Activated T-cell treated with anti-CD3 and anti-CD28 coated beads, Interleukin-2, amount 50 U/mL, for 72 hours (primary cell): Measurements from ENCODE around the gene RYR1. TPM values are rescaled to one million over a fixed set of nuclear protein-coding genes. Genes with fewer than 3 reads are reported as not detected.
A peak's percentile ranks its signal among the peaks of the same experiment; 100 is the strongest.
"Not testable (repeated sequence)": the region's sequence is repeated elsewhere in the genome, so short reads cannot be mapped to it uniquely, and the experiment has no call there.

Experiments
- ATAC-seq, 2 donors: fragments of 150-1000 bp; cut with Tn5 transposase; replicated peaks in 1 of 2; 2 replicates each; pipeline ENCODE4 v1.10.0; 2021; ENCODE audit warnings: moderate library complexity in 2 of 2, mild to moderate bottlenecking in 1 of 2
- DNase-seq, 2 donors: peaks; one replicate each; pipeline ENCODE4 v3.0.0; 2021 to 2022; ENCODE audit warnings: mixed read lengths in 1 of 2
- H3K27ac Mint-ChIP-seq: one replicate; pipeline ENCODE4 v1.8.0; 2022; ENCODE audit warnings: mild to moderate bottlenecking, moderate library complexity, mixed read lengths
- H3K27me3 Mint-ChIP-seq: one replicate; pipeline ENCODE4 v1.8.0; 2022; ENCODE audit warnings: low read depth, mixed read lengths
- H3K36me3 Mint-ChIP-seq, 2 donors: one replicate each; pipeline ENCODE4 v1.8.0; 2022; ENCODE audit warnings: mixed read lengths in 2 of 2, mild to moderate bottlenecking in 1 of 2; ENCODE audit not compliant: insufficient read depth in 2 of 2
- H3K4me1 Mint-ChIP-seq: one replicate; pipeline ENCODE4 v1.8.0; 2022; ENCODE audit warnings: low read depth, mixed read lengths
- H3K4me3 Mint-ChIP-seq, 2 donors: one replicate each; pipeline ENCODE4 v1.8.0; 2022; ENCODE audit warnings: mild to moderate bottlenecking in 2 of 2, mixed read lengths in 2 of 2, moderate library complexity in 2 of 2
- H3K9me3 Mint-ChIP-seq, 2 donors: one replicate each; pipeline ENCODE4 v1.8.0; 2022; ENCODE audit warnings: mixed read lengths in 2 of 2
- total RNA-seq, 2 donors: library from RNA; stranded (reverse); gene quantifications; one replicate each; pipeline ENCODE4 v1.2.3, GENCODE V29; 2022

The RYR1 gene
- total RNA-seq, 2 donors from 2014 or later: 3.3 to 5.3 TPM

- Mint-ChIP-seq H3K27me3 (no peaks in the 10 kb centered on the region), H3K9me3 (no peaks in the 10 kb centered on the region), H3K4me3 (no peak overlapping the region), H3K27ac (no peak overlapping the region), H3K36me3 (no peaks in the 10 kb centered on the region), H3K4me1 (peaks cover 30% of the 10 kb centered on the region)
- ATAC-seq (no peak), DNase-seq (no peak)
Observed at GRCh38 chr19:38424272-38424671, 9.2 kb upstream of the RYR1 start.

GRCh38 chr19:38425222-38425809 is 8.2 kb upstream of the RYR1 start:
- Mint-ChIP-seq H3K4me3 (peak overlapping the region; percentile 77 to 94), H3K27ac (no peak overlapping the region), H3K4me1 (peaks cover 37% of the 10 kb centered on the region), H3K9me3 (no peaks in the 10 kb centered on the region), H3K27me3 (no peaks in the 10 kb centered on the region), H3K36me3 (no peaks in the 10 kb centered on the region)
- ATAC-seq (no peak), DNase-seq (no peak)

GRCh38 chr19:38425810-38426466 is 7.6 kb upstream of the RYR1 start, which contains the start of gene RASGRP4:
Gene RASGRP4, minus strand, starts transcription at chr19:38426219. Its CDS starts 128 bp downstream, at chr19:38426091.
- peaks cover 42% of the 10 kb centered on the region for H3K4me1 Mint-ChIP-seq
- H3K36me3 Mint-ChIP-seq: no peaks in the 10 kb centered on the region
- no peaks in the 10 kb centered on the region for H3K9me3 Mint-ChIP-seq
- peak within 1 kb of the TSS; percentile 77 to 94 for H3K4me3 Mint-ChIP-seq
- no peaks in the 10 kb centered on the region for H3K27me3 Mint-ChIP-seq
- peak within 1 kb of the TSS; percentile 96 for H3K27ac Mint-ChIP-seq
- ATAC-seq (peak; percentile 24), DNase-seq (peak; percentile 66 to 70)

GRCh38 chr19:38427035-38427677 is 6.3 kb upstream of the RYR1 start:
- not testable (repeated sequence) for H3K9me3 Mint-ChIP-seq, H3K36me3 Mint-ChIP-seq, H3K27me3 Mint-ChIP-seq
- peak overlapping the region; percentile 96 for H3K27ac Mint-ChIP-seq
- peak; percentile 70 to 79 for DNase-seq
- ATAC-seq: peak; percentile 87 to 89
- H3K4me3 Mint-ChIP-seq: peak overlapping the region; percentile 77 to 94
- peaks cover 42% of the 10 kb centered on the region for H3K4me1 Mint-ChIP-seq

- Mint-ChIP-seq H3K27me3 (peaks cover 8% of the 10 kb centered on the region), H3K4me3 (peak overlapping the region; percentile 64 to 66), H3K27ac (peak overlapping the region; percentile 91), H3K36me3 (no peaks in the 10 kb centered on the region), H3K4me1 (peaks cover 53% of the 10 kb centered on the region), H3K9me3 (no peaks in the 10 kb centered on the region)
- DNase-seq (peak; percentile 40 to 47), ATAC-seq (peak; percentile 52 to 58)
Observed at GRCh38 chr19:38429055-38429810, 4.3 kb upstream of the RYR1 start.

GRCh38 chr19:38429811-38430156 is 3.7 kb upstream of the RYR1 start:
- peak overlapping the region; percentile 91 for H3K27ac Mint-ChIP-seq
- peaks cover 12% of the 10 kb centered on the region for H3K27me3 Mint-ChIP-seq
- H3K9me3 Mint-ChIP-seq: no peaks in the 10 kb centered on the region
- no peak for DNase-seq
- peak overlapping the region; percentile 64 to 66 for H3K4me3 Mint-ChIP-seq
- H3K4me1 Mint-ChIP-seq: peaks cover 56% of the 10 kb centered on the region
- ATAC-seq: no peak
- no peaks in the 10 kb centered on the region for H3K36me3 Mint-ChIP-seq

GRCh38 chr19:38430931-38431330 is 2.6 kb upstream of the RYR1 start:
- no peak overlapping the region for H3K27ac Mint-ChIP-seq
- peaks cover 56% of the 10 kb centered on the region for H3K4me1 Mint-ChIP-seq
- ATAC-seq (no peak), DNase-seq (no peak)
- no peaks in the 10 kb centered on the region for H3K36me3 Mint-ChIP-seq
- H3K9me3 Mint-ChIP-seq: no peaks in the 10 kb centered on the region
- peaks cover 12% of the 10 kb centered on the region for H3K27me3 Mint-ChIP-seq
- H3K4me3 Mint-ChIP-seq: no peak overlapping the region

- Mint-ChIP-seq H3K36me3 (no peaks in the 10 kb centered on the region), H3K27ac (no peak overlapping the region)
- ATAC-seq: no peak
Observed at GRCh38 chr19:38434549-38435051, 1.1 kb downstream of the RYR1 start.

GRCh38 chr19:38437295-38437694 is 3.8 kb downstream of the RYR1 start:
- peaks cover 12% of the 10 kb centered on the region for H3K27me3 Mint-ChIP-seq
- H3K9me3 Mint-ChIP-seq: no peaks in the 10 kb centered on the region
- no peak overlapping the region for H3K4me3 Mint-ChIP-seq
- no peaks in the 10 kb centered on the region for H3K36me3 Mint-ChIP-seq
- H3K4me1 Mint-ChIP-seq: peaks cover 25% of the 10 kb centered on the region
- DNase-seq (no peak), ATAC-seq (no peak)
- H3K27ac Mint-ChIP-seq: no peak overlapping the region

More at GRCh38 chr19:38434549-38435051, 1.1 kb downstream of the RYR1 start:
- Mint-ChIP-seq H3K4me3 (peak overlapping the region; percentile 25 to 61), H3K27me3 (peaks cover 12% of the 10 kb centered on the region), H3K9me3 (no peaks in the 10 kb centered on the region), H3K4me1 (peaks cover 29% of the 10 kb centered on the region)
- no peak for DNase-seq

GRCh38 chr19:38437917-38438316 is 4.4 kb downstream of the RYR1 start:
- Mint-ChIP-seq H3K27me3 (peaks cover 12% of the 10 kb centered on the region), H3K4me1 (peaks cover 25% of the 10 kb centered on the region), H3K36me3 (no peaks in the 10 kb centered on the region), H3K27ac (no peak overlapping the region), H3K9me3 (no peaks in the 10 kb centered on the region), H3K4me3 (no peak overlapping the region)
- no peak for ATAC-seq
- DNase-seq: no peak

- Mint-ChIP-seq H3K27me3 (no peaks in the 10 kb centered on the region), H3K9me3 (no peaks in the 10 kb centered on the region), H3K27ac (no peak overlapping the region), H3K36me3 (peaks cover 0 to 3% of the 10 kb centered on the region in 2 donors), H3K4me3 (no peak overlapping the region), H3K4me1 (peaks cover 11% of the 10 kb centered on the region)
- DNase-seq (no peak), ATAC-seq (no peak)
Observed at GRCh38 chr19:38440592-38440991, 7.1 kb downstream of the RYR1 start.

GRCh38 chr19:38441657-38442348 is 8.3 kb downstream of the RYR1 start:
- Mint-ChIP-seq H3K27me3 (no peaks in the 10 kb centered on the region), H3K36me3 (peaks cover 0 to 3% of the 10 kb centered on the region in 2 donors), H3K4me3 (no peak overlapping the region), H3K27ac (no peak overlapping the region), H3K9me3 (no peaks in the 10 kb centered on the region), H3K4me1 (peaks cover 11% of the 10 kb centered on the region)
- DNase-seq: peak; percentile 16 to 27
- ATAC-seq: peak; percentile 71 to 75
